Activated CD4-positive, alpha-beta T cell treated with anti-CD3 and anti-CD28 coated beads, Interleukin-2, amount 50 U/mL, for 24 hours (primary cell): Measurements from ENCODE around the gene CCDC57.
A peak's percentile ranks its signal among the peaks of the same experiment; 100 is the strongest.
"Not testable (repeated sequence)": the region's sequence is repeated elsewhere in the genome, so short reads cannot be mapped to it uniquely, and the experiment has no call there.

ENCODE experiments used
- DNase-seq, 2 donors: peaks; one replicate each; pipeline ENCODE4 v3.0.0-alpha.2; 2020; ENCODE audit warnings: low read depth in 1 of 2, low spot score in 1 of 2

CCDC57 gene

GRCh38 chr17:82204831-82205719, 7.6 kb downstream of the CCDC57 start:
- no peak for DNase-seq

GRCh38 chr17:82203920-82204319, 8.7 kb downstream of the CCDC57 start:
- DNase-seq = no peak

- DNase-seq = no peak
Measured at GRCh38 chr17:82202981-82203380, 9.7 kb downstream of the CCDC57 start.

GRCh38 chr17:82201498-82201910, 11.1 kb downstream of the CCDC57 start:
- no peak for DNase-seq

GRCh38 chr17:82200743-82201497, 11.7 kb downstream of the CCDC57 start:
- peak in 1 of 2 donors; percentile 56 for DNase-seq

GRCh38 chr17:82200135-82200534, 12.5 kb downstream of the CCDC57 start:
- DNase-seq = no peak

GRCh38 chr17:82199496-82199895, 13.1 kb downstream of the CCDC57 start:
- no peak for DNase-seq

- DNase-seq = no peak
Measured at GRCh38 chr17:82198092-82198491, 14.6 kb downstream of the CCDC57 start.

GRCh38 chr17:82195675-82196672, 16.7 kb downstream of the CCDC57 start:
- DNase-seq = no peak

- DNase-seq = no peak
Measured at GRCh38 chr17:82194765-82195164, 17.9 kb downstream of the CCDC57 start.

- no peak for DNase-seq
Measured at GRCh38 chr17:82193520-82194220, 19.0 kb downstream of the CCDC57 start.

GRCh38 chr17:82193050-82193449, 19.6 kb downstream of the CCDC57 start:
- DNase-seq = not testable (repeated sequence)

- no peak for DNase-seq
Measured at GRCh38 chr17:82188001-82188961, 24.4 kb downstream of the CCDC57 start.

- no peak for DNase-seq
Measured at GRCh38 chr17:82187500-82187899, 25.1 kb downstream of the CCDC57 start.

GRCh38 chr17:82186221-82186620, 26.4 kb downstream of the CCDC57 start:
- DNase-seq = no peak

- no peak for DNase-seq
Measured at GRCh38 chr17:82184761-82185160, 27.9 kb downstream of the CCDC57 start.

- no peak for DNase-seq
Measured at GRCh38 chr17:82180776-82181528, 31.7 kb downstream of the CCDC57 start.

- no peak for DNase-seq
Measured at GRCh38 chr17:82179946-82180475, 32.6 kb downstream of the CCDC57 start.
